Fibroblast of villous mesenchyme (primary cell): ENCODE results near the gene BRWD1. TPM values are rescaled to one million over a fixed set of nuclear protein-coding genes. Genes with fewer than 3 reads are reported as not detected.

Source experiments
- DNase-seq: peaks from one replicate; pipeline ENCODE4 v3.0.0-alpha.2; 2010; ENCODE audit warnings: low read depth
- H3K4me3 ChIP-seq: 2 replicates; pipeline ENCODE4 v1.5.1; 2011; ENCODE audit warnings: low read depth, mild to moderate bottlenecking, low read length
- CTCF ChIP-seq: IDR thresholded peaks from 2 replicates; pipeline ENCODE4 v1.5.1; 2012; ENCODE audit warnings: low read depth, mild to moderate bottlenecking, low read length; ENCODE audit not compliant: insufficient read depth
- total RNA-seq: library from RNA; depleted of rRNA; stranded (reverse); fragments of >200 nt; gene quantifications from 2 replicates; pipeline ENCODE4 v1.2.3, GENCODE V29; 2012

The BRWD1 gene
- total RNA-seq, 1 donor, result 75.6 TPM

DNA sequence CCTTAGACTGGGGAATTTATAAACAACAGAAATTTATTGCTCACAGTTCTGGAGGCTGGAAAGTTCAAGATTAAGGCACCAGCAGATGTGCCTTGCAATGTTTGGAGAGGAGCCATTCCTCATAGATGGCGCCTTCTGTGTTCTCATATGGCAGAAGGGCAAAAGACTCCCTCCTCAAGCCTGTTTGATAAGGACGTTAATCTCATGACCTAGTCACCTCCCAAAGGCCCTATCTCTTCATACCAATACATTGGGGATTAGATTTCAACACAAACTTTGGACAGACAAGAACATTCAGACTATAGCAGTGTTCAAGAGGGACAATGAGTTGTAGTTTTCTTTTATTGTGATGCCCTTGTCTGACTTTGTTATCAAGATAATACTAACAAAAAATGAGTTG, 164.5 kb downstream of the BRWD1 start:
- H3K4me3 ChIP-seq, result no peak overlapping the region
- DNase-seq, result no peak
- TF ChIP-seq CTCF, result no peak

- H3K4me3 ChIP-seq, result no peak overlapping the region
- no peak for TF ChIP-seq CTCF
- DNase-seq, result no peak
These were observed 169.2 kb downstream of the BRWD1 start for GRCh38 chr21:39144191-39144590.

- no peak overlapping the region for H3K4me3 ChIP-seq
- no peak for DNase-seq
- TF ChIP-seq CTCF, result no peak
These were observed 170.5 kb downstream of the BRWD1 start for GRCh38 chr21:39142972-39143371.

DNA sequence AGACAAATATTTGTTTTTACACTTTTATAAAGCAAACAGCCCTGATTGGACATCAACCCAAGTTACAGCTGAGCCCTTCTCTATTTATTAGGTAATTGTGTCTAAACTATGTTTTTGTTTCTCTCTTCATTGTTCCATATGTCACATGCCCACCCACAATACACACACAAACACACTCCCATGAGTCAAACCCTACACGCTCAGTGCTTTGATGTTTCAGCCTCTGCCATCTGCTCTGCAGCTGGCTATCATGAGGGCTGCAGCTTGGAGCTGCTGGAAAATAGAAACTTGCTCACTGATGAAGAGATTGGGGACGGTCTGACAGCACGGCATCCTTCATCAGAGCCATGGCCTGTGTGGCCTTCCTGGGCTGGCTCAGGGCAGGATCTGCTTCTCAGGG, 171.9 kb downstream of the BRWD1 start:
- no peak for TF ChIP-seq CTCF
- DNase-seq, result peak; percentile 77
- no peak overlapping the region for H3K4me3 ChIP-seq

DNA sequence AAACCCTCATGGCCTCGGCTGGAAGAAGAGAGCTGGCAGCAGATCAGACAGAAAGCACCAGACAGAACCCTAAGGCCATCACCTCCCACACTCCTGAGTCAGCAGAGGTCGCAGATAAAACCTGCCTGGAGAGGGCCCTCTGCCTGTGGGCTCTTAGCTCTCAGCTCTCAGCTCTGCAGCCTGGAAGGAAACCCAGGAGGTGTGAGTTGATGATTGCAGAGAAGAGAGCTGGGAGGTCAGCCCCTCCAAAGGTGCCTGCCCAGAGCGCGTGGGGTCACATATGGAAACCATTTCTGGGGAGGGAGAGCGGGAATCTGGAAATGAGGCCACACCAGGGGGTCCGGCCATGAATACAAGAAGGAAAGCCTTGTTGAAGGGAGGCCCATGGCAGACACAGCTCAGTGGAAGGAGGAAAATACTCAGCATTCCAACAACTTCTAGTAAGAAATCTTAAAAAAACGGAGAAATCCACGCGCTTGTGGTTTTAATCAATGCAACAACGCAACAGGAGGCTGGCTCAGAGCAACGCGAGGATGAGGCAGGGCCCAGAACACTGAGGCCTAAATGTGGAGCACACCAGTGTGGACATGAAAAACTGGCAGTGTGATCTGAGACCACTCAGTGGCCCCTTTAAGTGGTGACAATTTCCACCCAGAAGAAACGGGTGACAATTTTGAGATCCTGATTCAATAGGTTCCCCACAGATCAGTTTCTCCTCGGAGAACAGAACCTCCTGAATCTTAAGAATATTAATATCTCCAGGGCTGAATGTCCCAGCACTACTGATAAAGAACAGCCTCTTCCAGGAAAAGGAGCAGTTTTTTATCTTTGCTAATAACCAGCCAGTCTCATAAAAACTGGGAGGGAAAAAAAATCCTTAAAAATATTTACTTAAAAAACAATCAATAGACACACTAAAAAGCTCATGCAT, 175.9 kb downstream of the BRWD1 start:
- peak; percentile 80 for DNase-seq
- H3K4me3 ChIP-seq, result no peak overlapping the region
- peak; percentile 12 for TF ChIP-seq CTCF

DNA sequence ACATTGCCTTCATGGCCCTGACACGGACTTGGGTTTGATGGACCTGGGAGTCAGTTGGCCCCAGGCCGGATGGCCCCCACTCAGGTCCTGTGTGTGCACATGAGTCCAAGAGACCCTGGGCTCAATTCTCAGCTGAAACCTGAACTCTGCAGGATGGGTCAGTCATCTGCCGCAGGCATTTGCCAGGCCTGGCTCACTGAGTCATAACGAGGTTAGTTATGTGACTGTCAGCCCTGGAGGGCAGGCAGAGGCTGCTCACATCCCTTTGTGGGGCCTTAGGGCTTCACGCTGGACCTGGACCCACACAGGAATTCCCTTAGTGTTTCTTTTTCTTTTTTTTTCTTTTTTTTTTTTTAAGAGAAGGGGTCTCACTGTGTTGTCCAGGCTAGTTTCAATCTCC, 176.7 kb downstream of the BRWD1 start:
- no peak for TF ChIP-seq CTCF
- H3K4me3 ChIP-seq, result no peak overlapping the region
- peak; percentile 49 for DNase-seq
